ENCODE measurements around the gene LMO3. TPM values are rescaled to one million over a fixed set of nuclear protein-coding genes. Genes with fewer than 3 reads are reported as not detected.

The LMO3 gene
- total RNA-seq, 1 donor from 2014 or later = 0.98 TPM

- H3K27me3 ChIP-seq (ENCODE audit: insufficient read depth, low read length) = no peaks in the 10 kb centered on the region
- H3K79me2 ChIP-seq (ENCODE audit: insufficient read depth, low read length) = no peaks in the 10 kb centered on the region
- Mint-ChIP-seq H3K36me3 (ENCODE audit: low read depth, unreplicated experiment) (no peaks in the 10 kb centered on the region), H3K9me3 (ENCODE audit: unreplicated experiment) (no peaks in the 10 kb centered on the region), H3K4me3 (ENCODE audit: unreplicated experiment) (no peak overlapping the region), H3K27me3 (ENCODE audit: low read depth, unreplicated experiment) (no peaks in the 10 kb centered on the region), H3K4me1 (ENCODE audit: low read depth, unreplicated experiment) (peaks cover 3% of the 10 kb centered on the region), H3K27ac (ENCODE audit: unreplicated experiment) (no peak overlapping the region)
- FAIRE-seq (no peak), DNase-seq (ENCODE audit: low read depth) (no peak)
- peaks cover 3% of the 10 kb centered on the region for H3K4me1 ChIP-seq (ENCODE audit: insufficient read depth, low read length)
- H2AFZ ChIP-seq (ENCODE audit: low read depth, low read length) = no peak overlapping the region
- no peak overlapping the region for H3K4me2 ChIP-seq (ENCODE audit: low read length)
- TF ChIP-seq CTCF (IDR thresholded peaks at IDR 0.05; ENCODE audit: insufficient read depth, low read depth, low read length) = no peak
- TF ChIP-seq EZH2 (IDR thresholded peaks at IDR 0.05; ENCODE audit: insufficient read depth, low read length) = no peak
- no peak overlapping the region for H3K4me3 ChIP-seq (ENCODE audit: insufficient read depth, low read depth, low read length)
- H3K9me3 ChIP-seq (ENCODE audit: insufficient read depth, low read depth, low read length) = no peaks in the 10 kb centered on the region
- H3K36me3 ChIP-seq (ENCODE audit: insufficient read depth, low read length) = no peaks in the 10 kb centered on the region
- no peak overlapping the region for H3K9ac ChIP-seq (ENCODE audit: low read length)
- no peak overlapping the region for H3K27ac ChIP-seq (ENCODE audit: low read depth, low read length)
- no peaks in the 10 kb centered on the region for H4K20me1 ChIP-seq (ENCODE audit: insufficient read depth, low read length)
Observed at GRCh38 chr12:16590645-16591044, 15.3 kb downstream of the LMO3 start.

- no peak overlapping the region for H2AFZ ChIP-seq (ENCODE audit: low read depth, low read length)
- H3K9me3 ChIP-seq (ENCODE audit: insufficient read depth, low read depth, low read length) = no peaks in the 10 kb centered on the region
- H3K79me2 ChIP-seq (ENCODE audit: insufficient read depth, low read length) = no peaks in the 10 kb centered on the region
- FAIRE-seq = no peak
- H3K27me3 ChIP-seq (ENCODE audit: insufficient read depth, low read length) = no peaks in the 10 kb centered on the region
- TF ChIP-seq CTCF (IDR thresholded peaks at IDR 0.05; ENCODE audit: insufficient read depth, low read depth, low read length) (no peak), EZH2 (IDR thresholded peaks at IDR 0.05; ENCODE audit: insufficient read depth, low read length) (no peak)
- no peaks in the 10 kb centered on the region for H4K20me1 ChIP-seq (ENCODE audit: insufficient read depth, low read length)
- H3K4me2 ChIP-seq (ENCODE audit: low read length) = no peak overlapping the region
- H3K27me3 Mint-ChIP-seq (ENCODE audit: low read depth, unreplicated experiment) = no peaks in the 10 kb centered on the region
- H3K4me3 ChIP-seq (ENCODE audit: insufficient read depth, low read depth, low read length) = no peak overlapping the region
- no peak overlapping the region for H3K4me3 Mint-ChIP-seq (ENCODE audit: unreplicated experiment)
- DNase-seq (ENCODE audit: low read depth) = peak; percentile 73
- H3K36me3 ChIP-seq (ENCODE audit: insufficient read depth, low read length) = no peaks in the 10 kb centered on the region
- no peaks in the 10 kb centered on the region for H3K9me3 Mint-ChIP-seq (ENCODE audit: unreplicated experiment)
- peaks cover 12% of the 10 kb centered on the region for H3K4me1 ChIP-seq (ENCODE audit: insufficient read depth, low read length)
- no peak overlapping the region for H3K27ac ChIP-seq (ENCODE audit: low read depth, low read length)
- H3K9ac ChIP-seq (ENCODE audit: low read length) = no peak overlapping the region
- H3K27ac Mint-ChIP-seq (ENCODE audit: unreplicated experiment) = no peak overlapping the region
- peaks cover 11% of the 10 kb centered on the region for H3K4me1 Mint-ChIP-seq (ENCODE audit: low read depth, unreplicated experiment)
- H3K36me3 Mint-ChIP-seq (ENCODE audit: low read depth, unreplicated experiment) = no peaks in the 10 kb centered on the region
Observed at GRCh38 chr12:16588812-16589211, 17.1 kb downstream of the LMO3 start.

GRCh38 chr12:16587514-16587913, 18.4 kb downstream of the LMO3 start:
- Mint-ChIP-seq H3K27me3 (ENCODE audit: low read depth, unreplicated experiment) (no peaks in the 10 kb centered on the region), H3K27ac (ENCODE audit: unreplicated experiment) (no peak overlapping the region), H3K4me1 (ENCODE audit: low read depth, unreplicated experiment) (peaks cover 16% of the 10 kb centered on the region), H3K36me3 (ENCODE audit: low read depth, unreplicated experiment) (no peaks in the 10 kb centered on the region), H3K4me3 (ENCODE audit: unreplicated experiment) (no peak overlapping the region), H3K9me3 (ENCODE audit: unreplicated experiment) (no peaks in the 10 kb centered on the region)
- H3K4me2 ChIP-seq (ENCODE audit: low read length) = no peak overlapping the region
- peaks cover 16% of the 10 kb centered on the region for H3K4me1 ChIP-seq (ENCODE audit: insufficient read depth, low read length)
- no peak overlapping the region for H3K4me3 ChIP-seq (ENCODE audit: insufficient read depth, low read depth, low read length)
- H2AFZ ChIP-seq (ENCODE audit: low read depth, low read length) = no peak overlapping the region
- DNase-seq (ENCODE audit: low read depth) (no peak), FAIRE-seq (no peak)
- H3K36me3 ChIP-seq (ENCODE audit: insufficient read depth, low read length) = no peaks in the 10 kb centered on the region
- H3K79me2 ChIP-seq (ENCODE audit: insufficient read depth, low read length) = no peaks in the 10 kb centered on the region
- H3K9me3 ChIP-seq (ENCODE audit: insufficient read depth, low read depth, low read length) = no peaks in the 10 kb centered on the region
- H4K20me1 ChIP-seq (ENCODE audit: insufficient read depth, low read length) = no peaks in the 10 kb centered on the region
- TF ChIP-seq EZH2 (IDR thresholded peaks at IDR 0.05; ENCODE audit: insufficient read depth, low read length) (no peak), CTCF (IDR thresholded peaks at IDR 0.05; ENCODE audit: insufficient read depth, low read depth, low read length) (no peak)
- no peak overlapping the region for H3K9ac ChIP-seq (ENCODE audit: low read length)
- H3K27me3 ChIP-seq (ENCODE audit: insufficient read depth, low read length) = no peaks in the 10 kb centered on the region
- no peak overlapping the region for H3K27ac ChIP-seq (ENCODE audit: low read depth, low read length)

All from astrocyte (in vitro differentiated cells and primary cell).